ENCODE data around the gene DLK2.
"Not testable (repeated sequence)": the region's sequence is repeated elsewhere in the genome, so short reads cannot be mapped to it uniquely, and the experiment has no call there.

Gene DLK2
- 0.54 to 1.1 (median 0.69) reads per million in 4 donors for total RNA-seq

DNA sequence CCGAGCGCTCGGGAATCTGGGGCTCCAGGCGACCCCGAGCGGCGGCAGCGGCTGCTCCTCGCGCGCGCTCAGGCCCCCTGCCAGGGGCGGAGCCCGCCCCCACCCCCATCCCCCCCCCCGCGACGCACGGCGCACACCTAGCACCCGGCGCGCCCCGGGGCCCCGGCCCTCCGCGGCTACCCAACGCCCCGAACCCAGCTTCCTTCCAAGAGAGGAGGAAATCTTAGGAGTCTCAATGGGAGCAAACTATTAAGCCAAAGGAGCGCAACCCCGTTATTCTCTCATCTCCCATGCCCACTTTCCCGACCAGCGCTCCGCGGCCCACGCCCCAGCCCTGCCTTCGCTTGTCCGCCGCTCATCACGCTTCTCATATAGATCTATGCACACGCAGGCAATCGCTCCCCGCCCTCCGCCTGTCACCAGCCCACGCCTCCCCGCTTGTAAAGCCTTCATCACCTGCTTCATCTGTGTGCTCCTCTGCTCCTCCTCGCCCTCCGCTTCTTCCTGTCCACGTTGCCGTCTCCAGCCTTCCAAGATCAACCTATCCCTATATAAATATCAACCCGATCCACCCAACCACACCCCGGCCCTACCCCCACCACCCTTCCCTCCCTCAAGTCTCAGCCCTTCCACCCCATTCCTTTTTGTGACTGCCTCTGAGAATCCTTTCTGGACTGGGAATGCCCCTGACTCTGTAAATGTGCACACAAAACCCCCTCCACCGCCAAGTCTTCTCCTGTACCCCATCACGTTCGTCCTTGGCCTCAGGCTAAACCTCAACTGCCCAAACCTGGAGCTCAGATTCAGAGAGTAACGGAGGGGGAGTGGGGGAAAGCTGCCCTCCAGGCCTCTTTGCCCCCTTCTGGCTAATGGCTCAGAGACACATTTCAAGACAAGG lies at the start of gene DLK2:
Gene DLK2, minus strand, starts transcription at position 18 of the 898 bp plus-strand sequence. CDS start 723 bp downstream, outside the sequence.
- DNase-seq: peak in 4 of 5 donors; percentile 26 to 37 (median 34)

- DNase-seq: no peak
These were observed 48.1 kb upstream of the DLK2 start for GRCh38 chr6:43503443-43503842.

DNA sequence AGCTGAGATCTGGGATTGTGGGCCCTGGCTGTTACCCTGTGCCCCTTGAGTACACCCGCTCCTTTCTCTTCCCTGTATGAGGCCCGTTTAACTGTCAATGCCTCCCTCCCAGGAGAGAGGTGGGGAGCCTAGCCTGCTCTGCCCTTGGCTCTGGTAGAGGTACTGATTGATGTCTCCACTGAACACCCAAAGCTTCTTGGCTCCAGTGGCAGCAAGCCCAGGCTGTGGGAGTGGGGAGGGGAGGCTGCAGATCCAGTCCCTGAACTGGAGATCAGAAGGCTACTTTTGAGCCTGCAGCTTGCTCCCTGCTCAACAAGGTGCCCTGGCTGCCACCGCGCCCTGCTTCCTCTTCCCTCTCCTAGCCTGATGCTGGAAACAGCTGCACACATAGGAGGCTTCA lies 47.3 kb upstream of the DLK2 start:
- DNase-seq: no peak

DNA sequence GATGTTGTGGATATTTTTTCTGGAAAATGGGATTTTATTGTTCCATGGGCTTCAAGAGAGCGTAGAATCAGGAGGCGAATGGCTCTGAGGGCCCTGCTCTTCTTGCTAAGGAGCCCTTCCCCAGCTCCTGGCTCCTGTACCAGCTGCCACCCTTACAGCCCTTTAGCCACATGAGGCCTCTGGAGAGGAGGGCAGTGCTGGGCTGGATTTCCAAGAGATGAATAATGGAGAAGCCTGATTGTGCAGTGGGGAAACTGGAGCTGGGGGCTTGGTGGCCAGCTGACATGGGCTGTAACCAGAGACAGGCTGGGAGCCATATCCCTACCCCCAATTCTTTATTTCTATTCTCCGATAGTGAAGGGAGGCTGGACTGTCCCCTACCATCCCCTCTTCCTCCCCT lies 45.6 kb upstream of the DLK2 start:
- DNase-seq: no peak

- no peak for DNase-seq
These were observed 43.9 kb upstream of the DLK2 start for GRCh38 chr6:43499028-43499815.

GRCh38 chr6:43498291-43498690 lies 42.9 kb upstream of the DLK2 start:
- DNase-seq: not testable (repeated sequence)

DNA sequence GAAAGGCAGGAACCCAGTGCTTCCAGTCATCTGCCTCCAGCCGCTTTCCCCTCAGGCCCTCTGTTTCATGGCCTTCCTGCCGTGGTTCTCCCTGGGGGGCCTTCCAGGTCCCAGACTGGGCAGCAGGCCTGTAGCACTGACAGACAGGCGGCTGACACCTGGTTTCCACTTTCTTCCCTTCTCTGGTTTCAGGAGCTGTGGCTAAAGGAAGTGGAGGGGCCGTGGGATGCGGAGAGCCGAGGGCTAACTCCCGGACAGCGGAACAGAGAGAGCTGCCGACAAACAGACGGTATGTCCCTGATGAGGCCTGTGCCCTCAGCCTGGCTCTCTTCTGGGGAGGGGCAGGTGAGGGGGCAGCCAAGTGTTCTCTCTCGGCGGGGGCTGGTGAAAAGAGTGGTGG lies 42.3 kb upstream of the DLK2 start:
- no peak for DNase-seq

DNA sequence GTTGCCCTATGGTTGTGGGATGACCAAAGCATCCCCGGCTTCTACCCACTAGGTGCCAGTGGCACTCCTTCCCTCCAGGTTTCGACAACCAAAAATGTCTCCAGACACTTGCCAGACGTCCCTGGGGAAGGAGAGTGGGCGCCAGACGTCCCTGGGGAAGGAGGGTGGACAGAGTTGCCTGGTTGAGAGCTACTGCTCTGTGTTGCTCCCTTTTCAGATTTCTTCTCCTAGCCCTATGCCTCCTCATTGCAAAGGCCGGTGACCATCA lies 41.7 kb upstream of the DLK2 start:
- DNase-seq: no peak

- no peak for DNase-seq
These were observed 41.2 kb upstream of the DLK2 start for GRCh38 chr6:43496370-43497128.

DNA sequence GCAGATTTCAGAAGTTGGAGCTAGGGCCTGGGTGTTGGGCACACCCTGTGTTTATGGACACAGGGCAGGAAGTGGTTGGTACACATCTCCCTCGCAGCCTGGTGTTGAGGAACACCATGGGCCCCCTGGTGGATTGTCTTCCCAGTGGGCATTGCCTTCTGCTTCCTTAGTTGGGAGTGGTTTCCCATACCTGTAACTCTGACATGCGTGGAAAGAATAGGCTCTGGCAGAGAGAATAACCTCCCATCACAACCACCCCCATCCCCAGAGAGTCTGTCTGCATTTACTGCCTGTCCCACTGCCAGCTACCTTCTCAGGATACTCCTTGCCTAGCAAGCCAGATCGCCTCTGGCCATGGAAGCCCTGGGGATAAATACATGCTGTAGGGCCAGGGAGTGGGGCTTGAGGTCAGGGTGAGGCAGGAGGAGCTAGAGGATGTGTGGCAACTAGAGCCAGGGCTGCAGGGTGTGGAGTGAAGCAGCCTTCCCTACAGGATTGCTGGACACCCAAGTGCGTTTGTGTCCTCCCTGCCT lies 40.1 kb upstream of the DLK2 start:
- DNase-seq: peak in 1 of 5 donors; percentile 41

DNA sequence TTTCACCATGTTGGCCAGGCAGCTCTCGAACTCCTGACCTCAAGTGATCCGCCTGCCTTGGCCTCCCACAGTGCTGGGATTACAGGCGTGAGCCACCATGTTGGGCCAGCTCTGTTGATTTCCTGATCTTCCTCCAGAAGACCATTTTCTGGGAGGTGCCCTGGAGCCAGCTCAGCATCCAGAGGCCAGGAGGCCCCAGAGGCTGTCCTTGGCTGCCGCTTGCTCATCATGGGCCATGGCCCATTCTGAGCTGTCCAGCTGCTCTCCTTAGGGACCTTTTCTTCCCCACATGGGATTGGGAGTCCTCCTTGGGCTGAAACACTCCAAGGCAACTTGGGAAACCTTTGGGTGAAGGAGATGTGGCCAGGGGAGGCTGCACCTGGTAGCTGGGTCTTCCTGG lies 39.4 kb upstream of the DLK2 start:
- DNase-seq: no peak

DNA sequence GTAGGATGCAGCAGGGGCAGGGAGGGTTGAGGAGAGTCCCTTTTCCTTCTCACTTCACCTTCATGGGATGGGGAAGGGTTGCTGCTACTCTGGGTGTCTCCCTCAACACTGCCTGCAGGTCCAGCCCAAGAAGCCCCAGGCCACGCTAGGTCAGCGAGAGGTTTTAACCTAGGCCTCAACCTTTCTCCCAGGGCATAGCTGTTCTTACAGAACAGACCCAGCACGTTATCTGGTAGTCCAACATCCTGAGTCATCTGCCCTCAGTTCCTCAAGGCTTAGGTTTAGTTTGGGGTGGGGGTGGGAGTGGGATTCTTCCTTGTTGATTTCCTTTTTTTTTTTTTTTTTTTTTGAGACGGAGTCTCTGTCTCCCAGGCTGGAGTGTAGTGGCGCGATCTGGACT lies 39.0 kb upstream of the DLK2 start:
- no peak for DNase-seq

GRCh38 chr6:43493833-43494232 lies 38.5 kb upstream of the DLK2 start:
- no peak for DNase-seq

DNA sequence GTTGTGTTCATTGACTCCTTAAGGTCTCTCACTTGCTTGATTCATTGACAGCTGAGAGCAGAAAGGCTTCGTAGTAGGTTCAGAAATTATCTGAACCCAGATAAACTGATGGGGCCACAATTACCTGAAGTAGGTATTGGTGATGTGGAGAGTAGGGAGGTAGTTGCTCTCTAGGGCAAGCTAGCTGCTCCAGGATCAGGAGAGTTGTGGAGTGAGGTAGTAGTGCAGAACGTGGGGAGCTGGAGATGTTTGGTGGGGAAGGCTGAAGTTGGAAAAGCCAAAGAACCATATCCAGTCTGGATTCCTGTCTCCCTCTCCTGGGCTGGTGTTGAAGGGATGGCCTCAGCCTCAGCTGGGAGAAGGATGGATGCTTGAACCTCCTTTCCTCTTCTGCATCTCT lies 37.9 kb upstream of the DLK2 start:
- DNase-seq: no peak

DNA sequence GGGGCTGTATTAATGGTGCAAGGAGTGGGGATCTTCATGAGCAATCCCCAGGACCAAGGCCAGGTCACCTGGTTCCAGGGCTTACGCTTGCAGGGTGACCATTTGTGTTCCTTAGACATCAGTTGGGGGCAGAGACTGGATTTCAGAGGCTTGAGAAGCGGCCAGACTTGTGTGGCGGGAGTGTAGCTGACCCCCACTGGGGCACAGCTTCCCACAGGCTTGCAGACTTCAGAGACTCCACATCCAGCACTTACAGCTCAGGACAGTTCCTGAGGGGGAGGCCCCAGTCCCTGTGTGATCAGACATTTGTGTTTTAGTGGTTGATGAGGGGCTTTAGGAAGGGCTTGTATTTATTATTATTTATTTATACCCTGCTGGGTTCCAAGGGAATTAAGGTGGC lies 37.3 kb upstream of the DLK2 start:
- no peak for DNase-seq

DNA sequence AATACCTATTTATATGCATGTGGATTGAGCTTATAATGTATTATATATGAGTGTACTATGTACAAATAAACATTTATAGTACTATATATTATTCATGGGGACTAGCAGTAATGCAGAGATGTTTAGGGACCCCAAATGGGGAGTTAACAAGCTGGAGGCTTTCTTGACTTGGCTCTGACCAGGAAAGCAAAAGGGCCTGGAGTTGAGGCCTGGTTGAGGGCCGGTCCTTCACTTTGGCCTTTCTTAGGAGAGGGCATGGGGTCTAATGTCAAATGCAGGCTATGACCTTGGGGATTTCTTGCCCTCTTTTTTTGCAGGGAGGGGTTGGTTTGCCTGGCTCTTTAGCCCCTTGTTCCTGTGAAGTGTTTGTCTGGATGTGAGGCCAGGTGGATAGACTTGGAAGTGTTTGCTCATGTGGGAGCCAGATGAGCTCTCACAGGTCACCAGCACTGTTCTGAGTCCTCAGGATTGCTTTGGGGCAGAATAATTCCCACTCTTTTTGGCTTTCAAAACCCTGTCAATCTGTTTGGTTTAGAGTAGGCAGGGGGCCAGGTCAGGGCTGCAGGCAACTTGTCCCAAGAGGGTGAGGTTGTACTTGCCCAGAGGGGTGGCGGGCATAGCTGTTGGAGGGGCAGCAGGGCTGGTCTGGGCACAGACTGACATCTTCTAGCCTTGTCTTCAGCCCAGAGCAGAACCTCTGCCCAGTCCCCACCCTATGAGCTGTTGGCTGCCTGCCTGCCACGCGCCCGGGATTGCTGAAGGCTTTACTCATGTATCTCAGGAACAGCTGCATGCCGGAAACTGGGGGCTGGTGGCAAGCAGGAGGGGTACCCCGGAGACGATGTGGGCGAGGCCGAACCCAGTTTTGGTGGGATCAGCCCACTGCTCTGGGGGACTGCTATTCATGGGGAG lies 36.7 kb upstream of the DLK2 start:
- no peak for DNase-seq

- DNase-seq: no peak
These were observed 35.2 kb upstream of the DLK2 start for GRCh38 chr6:43490523-43490939.

- no peak for DNase-seq
These were observed 34.1 kb upstream of the DLK2 start for GRCh38 chr6:43489277-43490072.

GRCh38 chr6:43488667-43489276 lies 33.4 kb upstream of the DLK2 start:
- DNase-seq: no peak

- DNase-seq: no peak
These were observed 26.4 kb upstream of the DLK2 start for GRCh38 chr6:43481591-43482236.
